ENCODE data around the gene KIF4A. TPM values are rescaled to one million over a fixed set of nuclear protein-coding genes. Genes with fewer than 3 reads are reported as not detected.

Gene KIF4A
- total RNA-seq, 1 experiment from 2014 or later: 36.2 TPM

DNA sequence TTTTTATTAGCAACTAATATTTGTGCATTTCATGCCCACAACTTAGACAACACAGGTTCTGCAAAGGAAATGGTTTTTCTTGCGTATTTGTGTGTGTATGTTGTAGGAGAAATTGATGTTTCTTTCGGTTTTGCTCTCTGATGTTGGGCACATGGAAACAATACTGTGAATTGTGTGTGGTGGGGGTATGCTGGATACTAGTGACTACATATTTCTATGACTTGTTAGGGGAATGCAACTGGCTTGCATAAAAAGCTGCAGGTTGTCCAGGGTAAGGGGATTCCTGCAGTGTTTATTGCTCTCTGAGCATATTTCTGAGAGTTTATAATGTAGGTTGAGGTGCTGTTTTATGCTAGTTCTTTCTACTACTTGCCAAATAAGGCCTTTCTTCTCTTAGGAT is 166.4 kb downstream of the KIF4A start (continued):
- TF ChIP-seq, protein P1, sequence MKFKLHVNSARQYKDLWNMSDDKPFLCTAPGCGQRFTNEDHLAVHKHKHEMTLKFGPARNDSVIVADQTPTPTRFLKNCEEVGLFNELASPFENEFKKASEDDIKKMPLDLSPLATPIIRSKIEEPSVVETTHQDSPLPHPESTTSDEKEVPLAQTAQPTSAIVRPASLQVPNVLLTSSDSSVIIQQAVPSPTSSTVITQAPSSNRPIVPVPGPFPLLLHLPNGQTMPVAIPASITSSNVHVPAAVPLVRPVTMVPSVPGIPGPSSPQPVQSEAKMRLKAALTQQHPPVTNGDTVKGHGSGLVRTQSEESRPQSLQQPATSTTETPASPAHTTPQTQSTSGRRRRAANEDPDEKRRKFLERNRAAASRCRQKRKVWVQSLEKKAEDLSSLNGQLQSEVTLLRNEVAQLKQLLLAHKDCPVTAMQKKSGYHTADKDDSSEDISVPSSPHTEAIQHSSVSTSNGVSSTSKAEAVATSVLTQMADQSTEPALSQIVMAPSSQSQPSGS (CRISPR knock-in tag; IDR thresholded peaks at IDR 0.05; ENCODE audit: borderline replicate concordance, low read depth): no peak
- TF ChIP-seq NFE2L1 (CRISPR knock-in tag; IDR thresholded peaks at IDR 0.05): no peak
- no peak for TF ChIP-seq CBFB (CRISPR knock-in tag; IDR thresholded peaks at IDR 0.05; ENCODE audit: low read depth)
- TF ChIP-seq ZNF121 (CRISPR knock-in tag; IDR thresholded peaks at IDR 0.05): no peak
- no peak for TF ChIP-seq KAT7 (CRISPR knock-in tag; IDR thresholded peaks at IDR 0.05; ENCODE audit: borderline replicate concordance)

DNA sequence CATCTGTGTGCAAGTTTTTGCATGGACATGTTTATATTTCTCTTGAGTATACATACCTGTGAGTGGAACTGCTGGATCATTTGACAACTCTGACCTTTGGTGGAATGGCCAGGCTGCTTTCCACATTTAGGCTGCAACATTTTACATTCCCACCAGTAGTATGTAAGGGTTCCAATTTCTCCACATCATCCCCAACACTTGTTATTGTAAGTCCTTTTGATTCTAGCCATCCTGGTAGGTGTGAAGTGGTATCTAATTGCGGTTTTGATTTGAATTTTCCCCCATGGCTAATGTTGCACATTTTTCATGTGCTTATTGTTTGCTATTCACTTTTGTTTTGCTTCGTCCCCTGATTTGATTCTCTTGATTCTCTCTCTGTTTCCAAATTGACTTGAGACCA is 171.1 kb downstream of the KIF4A start:
- Mint-ChIP-seq H3K27ac (peak overlapping the region; percentile 33; the same call in 1 of the 2 replicates), H3K4me3 (no peak overlapping the region), H3K27me3 (ENCODE audit: low read depth) (no peaks in the 10 kb centered on the region), H3K9me3 (no peaks in the 10 kb centered on the region), H3K36me3 (peaks cover 21% of the 10 kb centered on the region), H3K4me1 (peaks cover 32% of the 10 kb centered on the region)
- no peak for DNase-seq (ENCODE audit: low spot score)
- no peak for ATAC-seq
- ChIA-PET CTCF (no interaction called here), POLR2A (no interaction called here)
- TF ChIP-seq, protein P1 (CRISPR knock-in tag; IDR thresholded peaks at IDR 0.05; ENCODE audit: borderline replicate concordance, low read depth): no peak
- TF ChIP-seq NR2C2 (CRISPR knock-in tag; IDR thresholded peaks at IDR 0.05) (no peak), ATF1 (CRISPR knock-in tag; IDR thresholded peaks at IDR 0.05) (no peak)

DNA sequence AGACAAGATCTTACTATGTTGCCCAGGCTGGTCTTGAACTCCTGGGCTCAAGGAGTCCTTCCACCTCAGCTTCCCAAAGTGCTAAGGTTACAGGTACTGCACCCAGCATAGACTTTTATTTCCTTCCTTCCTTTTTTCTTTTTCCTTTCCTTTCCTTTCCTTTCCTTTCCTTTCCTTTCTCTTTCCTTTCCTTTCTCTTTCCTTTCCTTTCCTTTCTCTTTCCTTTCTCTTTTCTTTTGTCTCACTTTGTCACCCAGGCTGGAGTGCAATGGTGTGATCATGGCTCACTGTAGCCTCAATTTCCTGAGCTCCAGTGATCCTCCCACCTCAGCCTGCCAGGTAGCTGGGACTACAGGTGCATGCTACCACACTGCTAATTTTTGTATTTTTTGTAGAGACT is 174.1 kb downstream of the KIF4A start:
- Mint-ChIP-seq H3K36me3 (peaks cover 14% of the 10 kb centered on the region), H3K27me3 (ENCODE audit: low read depth) (no peaks in the 10 kb centered on the region), H3K4me1 (peaks cover 20% of the 10 kb centered on the region), H3K27ac (0 out of 2 replicates have a peak overlapping the region, but pooled peaks have one; percentile 61), H3K4me3 (peak overlapping the region; percentile 28; the same call in 1 of the 2 replicates), H3K9me3 (no peaks in the 10 kb centered on the region)
- ATAC-seq: no peak
- DNase-seq (ENCODE audit: low spot score): no peak
- POLR2A ChIA-PET: no interaction called here
- CTCF ChIA-PET: interaction anchor here (0.6 to 0.7 kb wide), 2 partner anchors 66 to 201 kb away, joined by 3 read pairs; no protein-coding TSS in a partner anchor
- TF ChIP-seq JAZF1 (CRISPR knock-in tag; IDR thresholded peaks at IDR 0.05) (no peak), ZNF317 (CRISPR knock-in tag; IDR thresholded peaks at IDR 0.05; ENCODE audit: borderline replicate concordance, low read depth) (no peak), TEAD1 (CRISPR knock-in tag; IDR thresholded peaks at IDR 0.05) (no peak), RELA (CRISPR knock-in tag; IDR thresholded peaks at IDR 0.05; ENCODE audit: borderline replicate concordance) (no peak), FOXJ3 (CRISPR knock-in tag; IDR thresholded peaks at IDR 0.05; ENCODE audit: borderline replicate concordance) (no peak), MYBL2 (CRISPR knock-in tag; IDR thresholded peaks at IDR 0.05) (no peak), ETV6 (CRISPR knock-in tag; IDR thresholded peaks at IDR 0.05) (no peak), ELF4 (CRISPR knock-in tag; IDR thresholded peaks at IDR 0.05; ENCODE audit: low read depth) (no peak), CREB1 (CRISPR knock-in tag; IDR thresholded peaks at IDR 0.05) (no peak), KAT7 (CRISPR knock-in tag; IDR thresholded peaks at IDR 0.05; ENCODE audit: borderline replicate concordance) (no peak)
- TF ChIP-seq, protein P2, sequence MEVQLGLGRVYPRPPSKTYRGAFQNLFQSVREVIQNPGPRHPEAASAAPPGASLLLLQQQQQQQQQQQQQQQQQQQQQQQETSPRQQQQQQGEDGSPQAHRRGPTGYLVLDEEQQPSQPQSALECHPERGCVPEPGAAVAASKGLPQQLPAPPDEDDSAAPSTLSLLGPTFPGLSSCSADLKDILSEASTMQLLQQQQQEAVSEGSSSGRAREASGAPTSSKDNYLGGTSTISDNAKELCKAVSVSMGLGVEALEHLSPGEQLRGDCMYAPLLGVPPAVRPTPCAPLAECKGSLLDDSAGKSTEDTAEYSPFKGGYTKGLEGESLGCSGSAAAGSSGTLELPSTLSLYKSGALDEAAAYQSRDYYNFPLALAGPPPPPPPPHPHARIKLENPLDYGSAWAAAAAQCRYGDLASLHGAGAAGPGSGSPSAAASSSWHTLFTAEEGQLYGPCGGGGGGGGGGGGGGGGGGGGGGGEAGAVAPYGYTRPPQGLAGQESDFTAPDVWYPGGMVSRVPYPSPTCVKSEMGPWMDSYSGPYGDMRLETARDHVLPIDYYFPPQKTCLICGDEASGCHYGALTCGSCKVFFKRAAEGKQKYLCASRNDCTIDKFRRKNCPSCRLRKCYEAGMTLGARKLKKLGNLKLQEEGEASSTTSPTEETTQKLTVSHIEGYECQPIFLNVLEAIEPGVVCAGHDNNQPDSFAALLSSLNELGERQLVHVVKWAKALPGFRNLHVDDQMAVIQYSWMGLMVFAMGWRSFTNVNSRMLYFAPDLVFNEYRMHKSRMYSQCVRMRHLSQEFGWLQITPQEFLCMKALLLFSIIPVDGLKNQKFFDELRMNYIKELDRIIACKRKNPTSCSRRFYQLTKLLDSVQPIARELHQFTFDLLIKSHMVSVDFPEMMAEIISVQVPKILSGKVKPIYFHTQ (CRISPR knock-in tag; IDR thresholded peaks at IDR 0.05): no peak
- TF ChIP-seq, protein P3, sequence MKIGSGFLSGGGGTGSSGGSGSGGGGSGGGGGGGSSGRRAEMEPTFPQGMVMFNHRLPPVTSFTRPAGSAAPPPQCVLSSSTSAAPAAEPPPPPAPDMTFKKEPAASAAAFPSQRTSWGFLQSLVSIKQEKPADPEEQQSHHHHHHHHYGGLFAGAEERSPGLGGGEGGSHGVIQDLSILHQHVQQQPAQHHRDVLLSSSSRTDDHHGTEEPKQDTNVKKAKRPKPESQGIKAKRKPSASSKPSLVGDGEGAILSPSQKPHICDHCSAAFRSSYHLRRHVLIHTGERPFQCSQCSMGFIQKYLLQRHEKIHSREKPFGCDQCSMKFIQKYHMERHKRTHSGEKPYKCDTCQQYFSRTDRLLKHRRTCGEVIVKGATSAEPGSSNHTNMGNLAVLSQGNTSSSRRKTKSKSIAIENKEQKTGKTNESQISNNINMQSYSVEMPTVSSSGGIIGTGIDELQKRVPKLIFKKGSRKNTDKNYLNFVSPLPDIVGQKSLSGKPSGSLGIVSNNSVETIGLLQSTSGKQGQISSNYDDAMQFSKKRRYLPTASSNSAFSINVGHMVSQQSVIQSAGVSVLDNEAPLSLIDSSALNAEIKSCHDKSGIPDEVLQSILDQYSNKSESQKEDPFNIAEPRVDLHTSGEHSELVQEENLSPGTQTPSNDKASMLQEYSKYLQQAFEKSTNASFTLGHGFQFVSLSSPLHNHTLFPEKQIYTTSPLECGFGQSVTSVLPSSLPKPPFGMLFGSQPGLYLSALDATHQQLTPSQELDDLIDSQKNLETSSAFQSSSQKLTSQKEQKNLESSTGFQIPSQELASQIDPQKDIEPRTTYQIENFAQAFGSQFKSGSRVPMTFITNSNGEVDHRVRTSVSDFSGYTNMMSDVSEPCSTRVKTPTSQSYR (CRISPR knock-in tag; IDR thresholded peaks at IDR 0.05): no peak
- TF ChIP-seq, protein P4, sequence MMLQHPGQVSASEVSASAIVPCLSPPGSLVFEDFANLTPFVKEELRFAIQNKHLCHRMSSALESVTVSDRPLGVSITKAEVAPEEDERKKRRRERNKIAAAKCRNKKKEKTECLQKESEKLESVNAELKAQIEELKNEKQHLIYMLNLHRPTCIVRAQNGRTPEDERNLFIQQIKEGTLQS (CRISPR knock-in tag; conservative IDR thresholded peaks at IDR 0.05): no peak
- TF ChIP-seq, protein P5, sequence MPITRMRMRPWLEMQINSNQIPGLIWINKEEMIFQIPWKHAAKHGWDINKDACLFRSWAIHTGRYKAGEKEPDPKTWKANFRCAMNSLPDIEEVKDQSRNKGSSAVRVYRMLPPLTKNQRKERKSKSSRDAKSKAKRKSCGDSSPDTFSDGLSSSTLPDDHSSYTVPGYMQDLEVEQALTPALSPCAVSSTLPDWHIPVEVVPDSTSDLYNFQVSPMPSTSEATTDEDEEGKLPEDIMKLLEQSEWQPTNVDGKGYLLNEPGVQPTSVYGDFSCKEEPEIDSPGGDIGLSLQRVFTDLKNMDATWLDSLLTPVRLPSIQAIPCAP (CRISPR knock-in tag; IDR thresholded peaks at IDR 0.05): no peak
- TF ChIP-seq, protein P6, sequence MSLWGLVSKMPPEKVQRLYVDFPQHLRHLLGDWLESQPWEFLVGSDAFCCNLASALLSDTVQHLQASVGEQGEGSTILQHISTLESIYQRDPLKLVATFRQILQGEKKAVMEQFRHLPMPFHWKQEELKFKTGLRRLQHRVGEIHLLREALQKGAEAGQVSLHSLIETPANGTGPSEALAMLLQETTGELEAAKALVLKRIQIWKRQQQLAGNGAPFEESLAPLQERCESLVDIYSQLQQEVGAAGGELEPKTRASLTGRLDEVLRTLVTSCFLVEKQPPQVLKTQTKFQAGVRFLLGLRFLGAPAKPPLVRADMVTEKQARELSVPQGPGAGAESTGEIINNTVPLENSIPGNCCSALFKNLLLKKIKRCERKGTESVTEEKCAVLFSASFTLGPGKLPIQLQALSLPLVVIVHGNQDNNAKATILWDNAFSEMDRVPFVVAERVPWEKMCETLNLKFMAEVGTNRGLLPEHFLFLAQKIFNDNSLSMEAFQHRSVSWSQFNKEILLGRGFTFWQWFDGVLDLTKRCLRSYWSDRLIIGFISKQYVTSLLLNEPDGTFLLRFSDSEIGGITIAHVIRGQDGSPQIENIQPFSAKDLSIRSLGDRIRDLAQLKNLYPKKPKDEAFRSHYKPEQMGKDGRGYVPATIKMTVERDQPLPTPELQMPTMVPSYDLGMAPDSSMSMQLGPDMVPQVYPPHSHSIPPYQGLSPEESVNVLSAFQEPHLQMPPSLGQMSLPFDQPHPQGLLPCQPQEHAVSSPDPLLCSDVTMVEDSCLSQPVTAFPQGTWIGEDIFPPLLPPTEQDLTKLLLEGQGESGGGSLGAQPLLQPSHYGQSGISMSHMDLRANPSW (CRISPR knock-in tag; conservative IDR thresholded peaks at IDR 0.05; ENCODE audit: low read depth): no peak
